Measurements from ENCODE around the gene ADCY7.

Gene ADCY7

DNA sequence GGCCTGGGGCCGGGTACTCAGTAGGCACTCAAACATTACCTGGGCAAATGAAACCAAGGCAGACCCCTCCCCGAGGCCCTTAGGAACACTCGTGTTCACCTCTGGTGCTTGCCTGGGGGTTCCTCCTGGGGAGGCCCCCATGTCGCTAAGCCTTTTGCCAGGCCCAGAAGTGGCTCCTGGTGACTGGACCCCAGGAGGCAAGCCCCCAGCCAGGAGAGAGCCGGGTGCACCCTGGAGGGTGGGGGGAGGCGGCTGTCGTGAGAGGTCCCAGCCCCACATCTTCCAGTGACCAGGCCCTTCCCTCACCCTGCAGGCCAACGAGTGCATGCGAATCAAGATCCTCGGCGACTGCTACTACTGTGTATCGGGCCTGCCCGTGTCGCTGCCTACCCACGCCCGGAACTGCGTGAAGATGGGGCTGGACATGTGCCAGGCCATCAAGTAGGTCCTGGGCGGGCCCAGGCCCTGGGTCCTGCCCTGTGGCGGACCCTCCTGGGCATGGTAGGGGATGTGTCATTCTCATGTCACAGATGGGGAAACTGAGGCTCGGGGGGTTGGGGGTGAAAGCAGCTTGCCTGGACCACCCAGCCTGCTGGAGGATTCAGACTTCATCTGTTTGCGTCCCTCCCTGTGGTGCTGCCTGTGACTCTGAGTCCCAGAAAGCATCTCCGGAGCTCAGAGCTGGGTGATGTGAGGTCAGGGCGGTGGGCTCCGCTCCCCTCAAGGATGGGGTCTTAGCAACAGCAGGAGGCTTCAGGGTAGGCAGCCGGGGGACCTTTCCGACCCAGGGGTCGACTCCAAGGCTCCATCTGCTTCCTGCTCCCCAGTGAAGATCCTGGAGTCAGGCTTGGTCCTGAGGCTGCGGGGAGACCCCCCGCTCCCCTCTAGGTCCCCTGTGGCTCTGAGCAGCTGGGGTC is 32.5 kb downstream of the ADCY7 start:
- DNase-seq (ENCODE audit: low spot score) = no peak

DNA sequence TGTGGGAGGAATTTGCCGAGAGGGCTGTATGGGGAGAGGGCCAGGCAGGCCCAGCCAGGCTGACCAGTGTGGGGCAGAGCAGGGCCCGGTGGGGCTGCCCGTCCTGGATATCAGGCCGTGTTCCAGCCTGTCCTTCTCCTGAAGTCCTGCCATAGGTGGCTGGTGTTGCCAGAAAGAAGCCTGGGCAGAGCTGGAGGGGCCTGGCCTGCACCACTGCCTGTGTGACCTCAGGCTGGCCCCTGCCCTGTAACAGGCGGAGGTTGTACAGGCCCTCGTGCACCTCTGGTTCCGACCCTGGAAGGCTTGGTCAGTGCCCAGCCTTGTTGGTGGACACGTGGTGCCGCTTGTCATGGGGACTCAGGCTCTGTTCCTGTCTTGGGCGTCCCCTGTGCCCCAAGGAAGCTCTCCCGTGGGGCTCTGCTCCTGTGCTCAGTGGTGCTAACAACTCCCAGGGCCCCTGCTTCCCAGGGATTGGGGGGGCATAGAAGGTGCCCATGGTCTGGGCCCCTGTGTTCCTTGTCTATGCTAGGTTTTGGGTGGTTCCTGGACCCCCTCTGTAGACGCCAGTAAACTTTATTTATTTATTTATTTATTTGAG is 33.3 kb downstream of the ADCY7 start:
- DNase-seq (ENCODE audit: low spot score) = no peak

DNA sequence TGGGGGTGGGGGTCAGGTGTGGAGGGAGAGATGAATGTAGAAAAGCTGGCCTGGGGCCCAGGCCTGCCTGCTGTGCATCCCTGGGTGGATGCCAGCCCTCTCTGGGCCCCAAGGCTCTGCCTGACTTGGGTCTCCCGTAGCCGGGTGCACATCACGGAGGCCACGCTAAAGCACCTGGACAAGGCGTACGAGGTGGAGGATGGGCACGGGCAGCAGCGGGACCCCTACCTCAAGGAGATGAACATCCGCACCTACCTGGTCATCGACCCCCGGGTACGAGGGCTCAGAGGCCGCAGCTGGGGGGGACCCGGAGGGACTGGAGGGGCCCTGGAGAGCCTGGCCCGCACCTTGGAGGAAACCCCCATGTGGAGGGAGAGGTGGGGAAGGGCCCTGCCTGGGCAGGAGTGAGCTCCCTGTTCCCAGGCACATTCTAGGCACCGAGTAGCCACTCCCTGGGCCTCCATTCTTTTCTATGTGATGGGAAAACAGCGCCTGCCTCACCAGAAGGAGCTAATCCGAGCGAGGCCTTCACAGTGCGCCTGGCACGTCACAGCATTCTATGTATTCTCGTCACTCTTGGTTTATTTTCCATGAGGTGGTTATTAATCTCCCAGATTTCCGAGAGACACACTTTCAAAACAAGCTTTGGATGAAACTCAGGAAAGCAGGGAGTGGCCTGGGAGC is 34.7 kb downstream of the ADCY7 start:
- DNase-seq (ENCODE audit: low spot score) = no peak

DNA sequence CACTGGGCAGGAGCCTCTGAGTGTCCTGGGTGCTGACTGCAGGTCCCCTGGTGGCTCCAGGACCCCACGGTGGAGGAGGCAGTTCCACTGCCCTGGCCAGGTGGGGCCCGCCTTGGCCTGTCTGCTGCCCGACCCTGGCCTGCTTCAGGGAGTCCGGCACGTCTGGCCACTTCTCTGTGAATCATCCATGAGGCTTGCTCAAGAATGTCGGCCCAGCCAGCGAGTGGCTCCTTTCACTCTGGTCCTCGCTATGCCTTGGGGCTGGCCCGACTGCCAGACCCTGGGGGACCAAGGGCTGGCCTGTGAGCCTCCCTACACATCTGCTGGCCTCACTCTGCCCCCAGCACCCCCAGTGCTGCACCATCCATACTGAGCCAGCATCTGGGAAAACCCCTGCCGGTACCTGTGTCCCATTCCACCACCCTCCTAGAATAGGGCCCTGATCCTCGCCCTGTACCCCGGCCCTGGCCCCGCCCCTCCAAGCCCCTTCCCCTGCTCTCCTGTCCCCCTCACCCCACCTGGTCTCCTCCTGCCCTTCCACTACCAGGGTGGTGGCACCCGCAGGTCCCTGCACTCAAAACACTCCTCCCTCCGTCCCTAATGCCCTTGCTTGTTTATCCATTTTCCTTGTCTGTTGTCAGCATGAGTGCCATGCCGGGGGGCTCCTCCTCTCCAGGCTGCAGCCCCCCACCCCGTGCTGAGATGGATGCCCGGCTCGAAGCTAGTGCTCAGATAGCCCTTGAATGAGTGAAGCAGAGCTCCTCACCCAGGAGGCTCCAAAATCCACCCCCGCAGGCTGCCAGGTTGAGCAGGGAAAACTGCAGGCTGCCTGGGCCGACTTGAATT is 35.5 kb downstream of the ADCY7 start:
- DNase-seq (ENCODE audit: low spot score) = no peak

DNA sequence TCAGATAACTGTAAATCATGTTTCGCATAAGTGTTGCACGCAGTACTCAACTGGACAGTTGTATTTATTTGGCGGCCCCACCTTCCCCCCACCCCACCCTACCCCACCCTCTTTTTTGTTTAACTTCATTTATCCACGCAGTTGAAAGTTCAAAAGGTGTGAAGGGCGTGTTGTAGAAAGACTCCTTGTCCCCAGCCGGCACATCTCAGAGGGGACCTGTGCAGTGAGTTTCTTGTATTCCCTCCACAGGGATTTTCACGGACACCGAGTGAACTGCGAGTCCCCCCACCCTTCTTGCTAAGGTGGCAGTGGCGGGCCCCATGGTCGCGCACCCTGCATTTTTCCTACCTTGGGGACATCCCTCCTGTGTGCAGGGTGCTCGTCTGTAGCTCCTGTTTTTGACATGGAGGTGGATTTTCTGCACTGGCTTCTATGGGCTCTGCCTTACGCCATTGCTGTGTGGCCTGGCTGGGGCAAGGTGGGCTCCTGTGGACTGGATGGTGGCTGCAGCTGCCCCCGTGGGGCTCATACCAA is 36.2 kb downstream of the ADCY7 start:
- DNase-seq (ENCODE audit: low spot score) = no peak

DNA sequence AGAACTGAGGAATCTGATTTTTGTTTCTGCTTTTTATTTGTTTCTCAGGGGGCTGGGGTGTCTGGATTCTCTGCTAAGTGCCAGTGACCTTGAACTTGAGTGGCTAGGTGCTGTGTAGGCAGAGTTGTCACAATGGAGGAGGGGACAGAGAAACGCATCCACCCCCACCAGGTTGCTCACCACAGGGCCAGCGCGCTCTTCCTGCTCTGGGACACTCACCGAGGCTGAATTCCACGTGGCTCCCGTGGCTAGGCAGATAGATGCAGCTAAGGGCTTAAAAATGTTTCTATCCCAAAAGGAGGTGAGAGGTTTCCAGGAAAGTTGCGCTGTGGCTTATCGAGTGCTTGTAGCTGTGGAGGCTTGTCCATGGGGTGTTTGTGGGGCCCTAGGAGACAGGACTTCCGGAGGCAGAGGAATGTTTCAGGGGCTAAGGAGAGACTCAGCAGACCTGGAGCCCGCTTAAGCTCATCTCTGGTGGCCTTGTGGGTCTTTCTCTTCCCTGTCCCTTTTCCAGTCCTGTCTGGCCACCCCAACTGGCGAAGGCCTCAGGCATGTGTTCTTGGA is 36.8 kb downstream of the ADCY7 start:
- DNase-seq (ENCODE audit: low spot score) = no peak

DNA sequence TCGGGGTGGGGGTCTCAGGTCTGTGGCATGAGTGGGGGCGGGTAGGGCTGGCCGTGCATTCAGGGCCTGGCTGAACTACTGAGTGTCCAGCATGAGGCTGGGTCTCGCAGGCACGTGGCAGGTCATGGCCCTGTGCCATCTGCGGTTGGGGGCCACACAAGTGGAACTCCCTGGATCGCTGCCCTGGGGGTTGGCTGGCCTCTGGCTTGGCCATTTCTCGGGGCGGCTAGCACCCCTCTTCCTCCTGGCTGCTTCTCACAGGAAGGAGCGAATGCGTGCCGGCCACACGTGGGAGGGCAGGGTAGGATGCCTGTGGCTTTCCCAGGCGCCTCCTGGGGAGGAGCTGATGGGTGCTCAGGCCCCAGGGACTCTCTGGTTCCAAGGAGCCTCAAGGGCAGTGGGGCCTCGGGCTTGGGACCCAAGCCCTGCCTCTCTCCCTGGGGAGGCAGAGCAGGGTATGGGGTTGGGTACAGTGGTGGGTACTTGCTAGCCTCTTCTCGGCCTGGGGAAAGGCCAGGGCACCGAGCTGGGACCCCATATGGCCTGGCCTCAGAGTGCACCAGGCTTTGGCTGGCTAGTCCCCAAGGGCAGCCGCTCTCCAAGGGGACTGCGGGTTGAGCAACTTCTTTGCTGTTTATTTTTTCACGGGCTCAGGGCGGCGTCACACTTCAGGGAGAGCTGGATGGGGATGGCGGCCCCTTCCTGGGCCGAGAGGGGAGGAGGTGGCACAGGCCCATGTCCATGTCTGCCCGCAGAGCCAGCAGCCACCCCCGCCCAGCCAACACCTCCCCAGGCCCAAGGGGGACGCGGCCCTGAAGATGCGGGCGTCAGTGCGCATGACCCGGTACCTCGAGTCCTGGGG is 37.5 kb downstream of the ADCY7 start:
- no peak for DNase-seq (ENCODE audit: low spot score)

DNA sequence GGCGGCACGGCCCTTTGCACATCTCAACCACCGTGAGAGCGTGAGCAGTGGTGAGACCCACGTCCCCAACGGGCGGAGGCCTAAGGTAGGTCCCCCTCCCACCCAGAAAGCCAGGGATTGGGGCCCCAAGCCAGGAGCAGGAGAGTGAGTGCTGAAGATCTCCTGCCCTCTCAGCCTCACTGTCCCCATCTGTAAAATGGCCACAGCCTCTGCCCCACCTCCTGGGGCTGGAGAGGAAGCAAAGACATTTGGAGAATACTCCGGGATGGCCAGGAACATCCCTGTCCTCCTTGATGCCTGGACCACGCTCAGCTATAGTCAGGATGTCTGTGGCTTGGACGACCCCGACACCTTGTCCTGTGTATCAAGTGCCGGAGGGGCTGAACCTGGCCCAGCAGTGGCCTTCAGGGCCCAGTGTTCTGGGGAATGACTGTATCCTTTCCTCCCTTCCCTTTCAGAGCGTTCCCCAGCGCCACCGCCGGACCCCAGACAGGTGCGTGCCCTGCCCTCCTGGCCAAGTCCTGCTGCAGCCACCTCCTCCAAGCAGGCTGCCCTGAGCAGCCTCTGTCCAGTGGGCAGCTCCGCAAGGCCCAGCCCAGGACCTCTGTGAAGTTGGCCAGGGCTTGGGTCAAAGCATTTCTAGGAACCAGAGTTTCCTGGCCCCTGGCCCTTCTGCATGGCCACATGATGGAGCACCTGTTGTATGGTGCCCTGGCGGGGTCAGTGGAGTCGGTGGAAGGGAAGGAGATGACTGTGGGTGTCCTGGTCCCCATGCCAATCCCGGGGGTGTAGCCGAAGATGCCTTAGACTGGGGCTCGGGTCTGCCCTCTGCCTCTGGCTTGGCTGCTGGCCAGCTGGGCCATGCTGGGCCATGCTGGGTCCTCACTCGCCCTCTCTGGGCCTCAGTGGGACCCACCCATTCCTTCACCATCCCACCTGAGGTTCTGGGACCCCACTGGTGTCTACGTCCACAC is 38.4 kb downstream of the ADCY7 start:
- DNase-seq (ENCODE audit: low spot score) = no peak

DNA sequence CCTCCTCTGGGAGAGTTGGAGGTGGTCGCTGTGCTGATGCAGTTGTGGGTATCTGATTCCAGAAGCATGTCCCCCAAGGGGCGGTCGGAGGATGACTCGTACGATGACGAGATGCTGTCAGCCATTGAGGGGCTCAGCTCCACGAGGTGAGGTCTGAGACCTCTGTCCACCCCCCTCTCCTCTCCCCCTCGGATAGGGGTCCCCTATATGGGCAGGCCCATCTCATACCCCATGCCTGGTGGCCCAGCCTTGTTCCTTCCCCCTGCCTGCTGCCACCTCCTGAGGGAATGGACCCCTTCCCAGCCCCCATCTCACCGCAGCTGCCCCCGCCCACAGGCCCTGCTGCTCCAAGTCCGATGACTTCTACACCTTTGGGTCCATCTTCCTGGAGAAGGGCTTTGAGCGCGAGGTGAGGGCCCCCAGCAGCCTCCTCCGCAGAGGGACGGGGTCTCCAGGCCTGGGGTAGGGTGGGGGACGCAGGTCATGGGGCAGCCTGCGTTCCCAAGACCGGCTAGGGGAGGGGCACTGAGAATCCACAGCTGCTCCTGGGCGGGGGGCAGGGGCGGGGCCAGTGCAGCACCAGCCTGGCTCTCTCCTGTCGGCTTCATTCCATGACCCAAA is 39.2 kb downstream of the ADCY7 start:
- no peak for DNase-seq (ENCODE audit: low spot score)

DNA sequence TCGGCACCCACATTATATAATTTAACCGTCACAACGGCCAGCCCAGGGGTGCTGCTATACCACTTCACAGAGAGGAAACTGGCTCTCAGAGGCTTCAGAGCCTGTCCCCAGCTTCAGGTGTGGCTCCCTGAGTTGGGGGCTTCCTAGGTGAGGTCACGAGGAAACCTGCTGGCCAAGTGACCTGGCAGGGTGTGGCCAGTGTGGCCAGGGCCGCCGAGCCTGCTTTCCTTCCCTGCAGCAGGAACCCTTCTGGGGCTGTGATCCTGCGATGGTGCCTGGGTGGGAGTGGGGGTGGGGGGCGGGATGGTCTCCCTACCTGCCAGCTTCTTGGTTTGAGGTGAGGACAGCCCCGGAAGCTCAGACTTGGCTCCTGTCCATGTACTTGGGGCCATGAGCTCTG is 39.9 kb downstream of the ADCY7 start:
- DNase-seq (ENCODE audit: low spot score) = no peak

DNA sequence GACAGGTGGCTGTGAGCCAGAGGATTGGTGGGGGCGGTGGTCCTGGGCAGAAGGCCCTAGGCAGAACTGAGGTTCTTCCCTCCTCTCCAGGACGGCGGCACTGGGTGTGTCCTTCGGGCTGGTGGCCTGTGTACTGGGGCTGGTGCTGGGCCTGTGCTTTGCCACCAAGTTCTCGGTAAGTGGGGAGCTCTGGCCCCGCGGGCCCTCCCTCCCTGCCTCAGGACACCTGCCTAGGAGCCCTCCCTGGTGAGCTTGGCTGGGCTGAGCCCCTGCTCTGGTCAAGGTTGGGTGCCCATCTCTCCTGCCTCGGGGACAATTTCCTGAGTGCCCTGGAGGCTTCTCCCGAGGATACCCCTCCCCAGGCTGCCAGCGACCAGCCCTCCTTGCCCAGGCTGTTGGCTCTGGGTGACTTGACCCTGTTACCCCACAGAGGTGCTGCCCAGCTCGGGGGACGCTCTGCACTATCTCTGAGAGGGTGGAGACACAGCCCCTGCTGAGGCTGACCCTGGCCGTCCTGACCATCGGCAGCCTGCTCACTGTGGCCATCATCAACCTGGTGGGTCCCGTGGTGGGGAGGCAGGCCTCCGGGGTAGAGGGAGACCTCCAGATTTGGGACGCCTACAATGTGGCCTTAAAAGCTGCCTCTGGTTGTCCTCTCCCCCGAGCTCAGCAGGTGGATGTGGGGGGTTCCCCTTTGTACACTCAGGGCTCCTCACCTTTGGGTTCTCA is 42.0 kb downstream of the ADCY7 start:
- no peak for DNase-seq (ENCODE audit: low spot score)

DNA sequence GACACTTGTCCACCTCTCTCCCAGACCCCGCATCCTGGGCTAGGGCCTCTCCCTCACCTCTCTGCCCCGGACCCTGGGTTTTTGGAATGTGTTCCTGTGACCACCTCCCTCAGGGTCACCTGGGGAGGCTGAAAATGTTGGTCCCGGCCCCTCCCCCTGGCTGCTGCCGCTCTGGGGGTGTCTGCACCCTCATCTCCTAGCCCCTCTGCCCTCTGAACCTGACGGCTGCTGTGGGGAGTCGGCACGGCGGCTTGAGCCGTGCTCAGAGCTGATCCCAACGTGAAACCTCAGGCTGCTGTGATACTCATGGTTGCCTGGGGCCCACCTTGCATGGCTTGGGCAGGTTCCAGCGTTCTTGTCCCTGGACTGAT is 42.8 kb downstream of the ADCY7 start:
- DNase-seq (ENCODE audit: low spot score) = no peak

DNA sequence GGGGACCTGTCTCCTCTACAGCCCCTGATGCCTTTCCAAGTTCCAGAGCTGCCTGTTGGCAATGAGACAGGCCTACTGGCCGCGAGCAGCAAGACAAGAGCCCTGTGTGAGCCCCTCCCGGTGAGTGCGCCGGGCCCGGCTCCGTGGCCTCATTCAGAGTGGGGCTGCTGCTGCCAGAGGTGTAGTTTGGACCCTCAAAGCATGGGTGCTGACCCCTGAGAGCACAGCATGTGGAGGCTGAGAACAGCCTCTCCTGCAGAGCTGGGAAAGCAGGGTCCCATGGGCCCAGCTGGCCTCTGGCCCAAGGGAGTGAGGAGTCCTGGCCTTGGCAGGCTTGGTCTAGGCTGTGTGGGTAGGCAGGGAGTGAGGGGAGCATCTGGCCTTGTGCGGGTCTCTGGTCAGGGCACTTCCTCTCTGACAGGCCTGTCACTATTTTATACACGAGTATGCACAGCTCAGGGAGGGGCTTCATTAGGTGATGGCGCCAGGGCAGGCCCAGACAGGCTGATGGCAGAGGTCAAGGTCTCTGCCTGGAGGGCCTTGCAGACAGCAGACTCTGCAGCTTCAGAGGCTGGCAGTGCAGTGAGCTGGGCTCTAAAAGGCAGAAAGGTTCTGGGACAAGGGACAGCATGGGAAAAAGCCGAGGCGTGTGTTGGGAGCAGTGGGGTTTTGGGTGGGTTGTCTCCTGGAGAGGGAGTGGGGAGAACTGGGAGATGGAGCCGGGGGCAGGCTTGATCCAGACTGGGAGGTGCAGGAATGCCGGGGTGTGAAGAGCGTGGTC is 43.4 kb downstream of the ADCY7 start:
- DNase-seq (ENCODE audit: low spot score) = no peak

DNA sequence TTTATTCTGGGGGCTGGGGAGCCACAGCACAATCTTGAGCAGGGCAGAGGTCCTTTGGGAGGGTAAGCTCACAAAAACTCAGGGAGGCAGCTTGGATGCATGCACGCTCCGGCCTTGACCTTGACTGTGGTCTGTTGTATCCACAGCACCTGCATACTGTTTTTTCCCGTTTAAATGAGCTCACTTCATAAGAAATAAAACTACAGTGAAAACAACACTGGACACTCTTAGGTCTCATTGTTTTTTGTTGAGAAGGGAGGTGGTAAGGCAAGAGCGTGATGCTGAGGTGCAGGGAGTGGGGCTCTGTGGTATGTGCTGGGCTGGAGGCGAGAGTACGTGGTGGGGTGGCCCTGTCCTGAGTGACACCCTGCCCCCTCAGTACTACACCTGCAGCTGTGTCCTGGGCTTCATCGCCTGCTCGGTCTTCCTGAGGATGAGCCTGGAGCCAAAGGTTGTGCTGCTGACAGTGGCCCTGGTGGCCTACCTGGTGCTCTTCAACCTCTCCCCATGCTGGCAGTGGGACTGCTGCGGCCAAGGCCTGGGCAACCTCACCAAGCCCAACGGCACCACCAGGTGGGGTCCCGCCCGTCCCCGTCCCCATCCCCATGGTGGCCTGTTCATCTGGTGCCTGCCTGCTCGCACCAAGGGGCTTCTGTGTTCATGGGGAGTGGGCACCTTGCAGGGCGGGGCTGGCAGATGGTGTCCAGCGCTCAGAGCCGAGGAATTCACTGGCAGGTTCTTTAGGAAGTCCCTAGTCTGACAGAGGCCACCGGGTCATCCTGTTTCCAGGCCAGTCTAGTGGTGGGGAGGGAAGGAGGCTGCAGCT is 44.2 kb downstream of the ADCY7 start:
- no peak for DNase-seq (ENCODE audit: low spot score)

DNA sequence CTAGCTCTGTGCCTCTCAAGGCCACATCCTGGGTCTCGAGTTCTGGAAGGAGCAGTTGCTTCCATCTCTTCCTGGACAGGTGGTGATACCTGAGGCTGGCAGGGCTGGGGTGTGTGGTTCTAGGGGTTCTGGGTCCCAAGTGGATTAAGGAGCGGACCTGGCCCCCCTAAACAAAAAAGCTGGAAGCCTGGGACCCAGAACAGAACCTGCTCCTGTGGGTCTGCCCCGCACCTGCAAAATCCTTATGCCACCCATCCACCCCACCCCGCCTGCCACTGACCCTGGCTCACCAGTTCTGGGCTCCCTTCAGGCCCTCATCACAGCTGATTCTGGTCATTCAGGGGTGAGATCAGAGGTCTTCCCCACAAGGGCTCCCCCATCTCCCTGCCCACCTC is 44.8 kb downstream of the ADCY7 start:
- no peak for DNase-seq (ENCODE audit: low spot score)

DNA sequence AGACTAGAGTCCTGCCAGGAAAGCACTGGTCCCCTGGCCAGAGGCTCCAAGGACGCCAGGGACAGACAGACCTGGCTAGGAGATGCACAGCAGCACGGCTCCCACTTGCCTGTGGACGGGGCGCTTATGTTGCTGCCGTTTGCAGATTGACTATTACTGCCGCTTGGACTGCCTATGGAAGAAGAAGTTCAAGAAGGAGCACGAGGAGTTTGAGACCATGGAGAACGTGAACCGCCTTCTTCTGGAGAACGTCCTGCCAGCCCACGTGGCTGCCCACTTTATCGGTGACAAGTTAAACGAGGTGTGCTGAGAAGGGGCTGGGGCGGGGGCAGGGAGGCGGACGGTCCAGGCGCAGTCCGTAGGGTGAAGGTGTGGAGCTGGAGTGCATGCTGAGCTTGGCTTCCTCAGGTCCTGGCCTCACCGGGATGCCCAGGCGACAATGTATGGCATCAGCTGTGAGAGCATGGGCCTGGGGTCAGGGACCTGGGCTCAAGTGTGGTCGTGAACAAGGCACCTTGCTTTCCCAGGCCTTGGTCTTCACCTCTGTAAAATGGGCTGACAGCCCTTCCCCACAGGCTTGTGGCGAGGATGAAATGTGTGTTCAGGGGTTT is 45.6 kb downstream of the ADCY7 start:
- DNase-seq (ENCODE audit: low spot score) = no peak

Data from activated CD4-positive, alpha-beta T cell treated with anti-CD3 and anti-CD28 coated beads, Interleukin-2, Interleukin-4, amounts not matched to agents 100 ng/mL and 50 ng/mL, durations not matched to agents 16 hours and 8 hours (primary cell).